ENCODE results near the gene ORC3.

ORC3 gene

DNA sequence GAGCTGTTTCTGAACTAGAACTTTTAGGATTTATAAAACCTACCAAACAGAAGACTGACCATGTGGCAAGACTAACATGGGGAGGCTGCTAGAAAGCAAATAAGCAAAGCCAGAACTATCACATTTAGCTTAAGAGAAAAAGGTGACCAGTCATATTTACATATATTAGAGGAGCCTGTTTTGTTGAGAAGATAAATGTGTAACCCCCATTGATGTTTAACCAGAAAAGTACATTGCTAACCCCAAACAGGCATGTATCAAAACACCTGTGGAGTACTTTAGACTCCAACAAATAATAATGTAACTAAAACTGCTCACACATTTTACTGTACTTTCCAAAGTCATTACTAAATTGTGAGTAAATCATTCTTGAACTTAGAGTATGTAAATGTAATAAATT is 77.1 kb downstream of the ORC3 start:
- intact Hi-C loops (cut with DNase I; ENCODE audit: low total_unique reads) = no loop called here
- no peak for DNase-seq
- Histone ChIP-seq H3K27ac (no peak overlapping the region), H3K27me3 (no peaks in the 10 kb centered on the region), H3K4me1 (peaks cover 0 to 14% (median 5%) of the 10 kb centered on the region in 4 donors), H3K36me3 (peaks cover 0 to 45% (median 18%) of the 10 kb centered on the region in 3 donors), H3K4me3 (no peak overlapping the region), H3K9me3 (no peaks in the 10 kb centered on the region)
- TF ChIP-seq, protein P1, sequence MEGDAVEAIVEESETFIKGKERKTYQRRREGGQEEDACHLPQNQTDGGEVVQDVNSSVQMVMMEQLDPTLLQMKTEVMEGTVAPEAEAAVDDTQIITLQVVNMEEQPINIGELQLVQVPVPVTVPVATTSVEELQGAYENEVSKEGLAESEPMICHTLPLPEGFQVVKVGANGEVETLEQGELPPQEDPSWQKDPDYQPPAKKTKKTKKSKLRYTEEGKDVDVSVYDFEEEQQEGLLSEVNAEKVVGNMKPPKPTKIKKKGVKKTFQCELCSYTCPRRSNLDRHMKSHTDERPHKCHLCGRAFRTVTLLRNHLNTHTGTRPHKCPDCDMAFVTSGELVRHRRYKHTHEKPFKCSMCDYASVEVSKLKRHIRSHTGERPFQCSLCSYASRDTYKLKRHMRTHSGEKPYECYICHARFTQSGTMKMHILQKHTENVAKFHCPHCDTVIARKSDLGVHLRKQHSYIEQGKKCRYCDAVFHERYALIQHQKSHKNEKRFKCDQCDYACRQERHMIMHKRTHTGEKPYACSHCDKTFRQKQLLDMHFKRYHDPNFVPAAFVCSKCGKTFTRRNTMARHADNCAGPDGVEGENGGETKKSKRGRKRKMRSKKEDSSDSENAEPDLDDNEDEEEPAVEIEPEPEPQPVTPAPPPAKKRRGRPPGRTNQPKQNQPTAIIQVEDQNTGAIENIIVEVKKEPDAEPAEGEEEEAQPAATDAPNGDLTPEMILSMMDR (IDR thresholded peaks at IDR 0.05) = no peak

GRCh38 chr6:87668013-87668412 is 78.1 kb downstream of the ORC3 start:
- intact Hi-C loops (cut with DNase I; ENCODE audit: low total_unique reads) = no loop called here
- TF ChIP-seq, protein P1 (IDR thresholded peaks at IDR 0.05) = no peak
- Histone ChIP-seq H3K4me3 (no peak overlapping the region), H3K4me1 (peaks cover 0 to 14% (median 5%) of the 10 kb centered on the region in 4 donors), H3K27me3 (no peaks in the 10 kb centered on the region), H3K9me3 (no peaks in the 10 kb centered on the region), H3K36me3 (peaks cover 0 to 53% (median 27%) of the 10 kb centered on the region in 3 donors), H3K27ac (no peak overlapping the region)
- DNase-seq = no peak

- Histone ChIP-seq H3K4me3 (no peak overlapping the region), H3K4me1 (peaks cover 0 to 14% (median 5%) of the 10 kb centered on the region in 4 donors), H3K27ac (no peak overlapping the region), H3K9me3 (no peaks in the 10 kb centered on the region), H3K27me3 (no peaks in the 10 kb centered on the region), H3K36me3 (peaks cover 6 to 55% (median 30%) of the 10 kb centered on the region in 3 donors)
- TF ChIP-seq, protein P1 (IDR thresholded peaks at IDR 0.05) = no peak
- intact Hi-C loops (cut with DNase I; ENCODE audit: low total_unique reads) = no loop called here
- no peak for DNase-seq
These were observed 79.1 kb downstream of the ORC3 start for GRCh38 chr6:87669051-87669450.

- H3K9me3 ChIP-seq = no peaks in the 10 kb centered on the region
- TF ChIP-seq, protein P1 (IDR thresholded peaks at IDR 0.05) = no peak
- H3K4me3 ChIP-seq = no peak overlapping the region
- DNase-seq = no peak
- peaks cover 13 to 68% (median 39%) of the 10 kb centered on the region in 3 donors for H3K36me3 ChIP-seq
- H3K4me1 ChIP-seq = peaks cover 0 to 12% (median 0%) of the 10 kb centered on the region in 4 donors
- intact Hi-C loops (cut with DNase I; ENCODE audit: low total_unique reads) = no loop called here
- H3K27me3 ChIP-seq = no peaks in the 10 kb centered on the region
- no peak overlapping the region for H3K27ac ChIP-seq
These were observed 80.8 kb downstream of the ORC3 start for GRCh38 chr6:87670707-87671106.

- DNase-seq = no peak
- peaks cover 0 to 11% (median 0%) of the 10 kb centered on the region in 4 donors for H3K4me1 ChIP-seq
- no peak overlapping the region for H3K4me3 ChIP-seq
- intact Hi-C loops (cut with DNase I; ENCODE audit: low total_unique reads) = no loop called here
- H3K36me3 ChIP-seq = peaks cover 18 to 77% (median 45%) of the 10 kb centered on the region in 3 donors
- H3K27me3 ChIP-seq = no peaks in the 10 kb centered on the region
- H3K27ac ChIP-seq = no peak overlapping the region
- H3K9me3 ChIP-seq = no peaks in the 10 kb centered on the region
- TF ChIP-seq, protein P1 (IDR thresholded peaks at IDR 0.05) = no peak
These were observed 81.7 kb downstream of the ORC3 start for GRCh38 chr6:87671555-87672029.

DNA sequence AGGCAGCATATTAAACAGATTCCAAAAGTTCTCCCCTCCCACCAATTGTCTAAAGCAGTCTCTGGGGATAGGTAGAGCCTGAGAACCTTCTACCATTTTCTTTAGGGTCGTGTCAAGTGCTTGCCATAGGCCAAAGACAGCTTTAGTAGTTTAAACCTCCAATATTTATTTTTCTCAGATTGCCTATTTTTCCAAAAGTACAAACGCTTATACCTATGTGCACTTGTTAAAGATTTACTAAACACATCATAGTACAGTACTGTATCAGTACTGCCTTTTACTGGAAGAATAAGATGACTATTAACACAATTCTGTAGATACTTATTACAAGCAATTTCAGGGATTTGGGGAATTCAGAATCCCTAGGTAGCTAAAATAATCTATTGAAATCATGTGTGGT is 82.7 kb downstream of the ORC3 start:
- intact Hi-C loops (cut with DNase I; ENCODE audit: low total_unique reads) = no loop called here
- no peak overlapping the region for H3K27ac ChIP-seq

More for the DNA sequence above, 82.7 kb downstream of the ORC3 start:
- H3K4me1 ChIP-seq = peaks cover 0 to 11% (median 0%) of the 10 kb centered on the region in 4 donors
- TF ChIP-seq, protein P1 (IDR thresholded peaks at IDR 0.05) = no peak
- no peaks in the 10 kb centered on the region for H3K27me3 ChIP-seq
- H3K9me3 ChIP-seq = no peaks in the 10 kb centered on the region
- H3K36me3 ChIP-seq = peaks cover 25 to 82% (median 50%) of the 10 kb centered on the region in 3 donors
- no peak overlapping the region for H3K4me3 ChIP-seq
- DNase-seq = no peak
